ENCODE results near the gene ZNRF3.
"Not testable (repeated sequence)": the region's sequence is repeated elsewhere in the genome, so short reads cannot be mapped to it uniquely, and the experiment has no call there.

Gene ZNRF3

GRCh38 chr22:28904211-28904896, 21.0 kb downstream of the ZNRF3 start:
- Histone ChIP-seq H3K4me3 (no peak overlapping the region), H3K27ac (peak overlapping the region in 15 of 21 experiments; percentile 10 to 76 (median 44))

GRCh38 chr22:28905256-28905832, 22.0 kb downstream of the ZNRF3 start:
- H3K27ac ChIP-seq: peak overlapping the region in 9 of 21 experiments; percentile 9 to 76 (median 46)
- H3K4me3 ChIP-seq: no peak overlapping the region

GRCh38 chr22:28906312-28906711, 22.9 kb downstream of the ZNRF3 start:
- H3K27ac ChIP-seq: no peak overlapping the region

GRCh38 chr22:28907311-28908008, 24.1 kb downstream of the ZNRF3 start:
- Histone ChIP-seq H3K27ac (no peak overlapping the region), H3K4me3 (no peak overlapping the region)

More at GRCh38 chr22:28906312-28906711, 22.9 kb downstream of the ZNRF3 start:
- no peak overlapping the region for H3K4me3 ChIP-seq

- not testable (repeated sequence) for H3K4me3 ChIP-seq, H3K27ac ChIP-seq
Measured at GRCh38 chr22:28908810-28909209, 25.4 kb downstream of the ZNRF3 start.

GRCh38 chr22:28909375-28909774, 26.0 kb downstream of the ZNRF3 start:
- Histone ChIP-seq H3K27ac (no peak overlapping the region), H3K4me3 (no peak overlapping the region)

GRCh38 chr22:28910569-28911303, 27.4 kb downstream of the ZNRF3 start:
- H3K27ac ChIP-seq: peak overlapping the region in 3 of 21 experiments; percentile 19 to 61 (median 55)
- H3K4me3 ChIP-seq: no peak overlapping the region

- peak overlapping the region in 7 of 21 experiments; percentile 11 to 61 (median 52) for H3K27ac ChIP-seq
- H3K4me3 ChIP-seq: no peak overlapping the region
Measured at GRCh38 chr22:28911304-28911690, 27.9 kb downstream of the ZNRF3 start.

- no peak overlapping the region for H3K4me3 ChIP-seq
- H3K27ac ChIP-seq: peak overlapping the region in 8 of 21 experiments; percentile 11 to 61 (median 48)
Measured at GRCh38 chr22:28911777-28912669, 28.7 kb downstream of the ZNRF3 start.

- Histone ChIP-seq H3K27ac (no peak overlapping the region), H3K4me3 (no peak overlapping the region)
Measured at GRCh38 chr22:28914201-28914600, 30.8 kb downstream of the ZNRF3 start.

GRCh38 chr22:28915969-28916368, 32.6 kb downstream of the ZNRF3 start:
- no peak overlapping the region for H3K27ac ChIP-seq
- H3K4me3 ChIP-seq: no peak overlapping the region

- Histone ChIP-seq H3K27ac (peak overlapping the region in 8 of 21 experiments; percentile 18 to 63 (median 42)), H3K4me3 (no peak overlapping the region)
Measured at GRCh38 chr22:28917747-28918549, 34.6 kb downstream of the ZNRF3 start.

GRCh38 chr22:28918550-28919271, 35.3 kb downstream of the ZNRF3 start:
- Histone ChIP-seq H3K4me3 (no peak overlapping the region), H3K27ac (no peak overlapping the region)

- no peak overlapping the region for H3K4me3 ChIP-seq
- no peak overlapping the region for H3K27ac ChIP-seq
Measured at GRCh38 chr22:28920757-28921584, 37.6 kb downstream of the ZNRF3 start.

GRCh38 chr22:28921585-28921879, 38.2 kb downstream of the ZNRF3 start:
- no peak overlapping the region for H3K27ac ChIP-seq
- no peak overlapping the region for H3K4me3 ChIP-seq

- H3K27ac ChIP-seq: peak overlapping the region in 1 of 21 experiments; percentile 30
- no peak overlapping the region for H3K4me3 ChIP-seq
Measured at GRCh38 chr22:28922540-28923244, 39.3 kb downstream of the ZNRF3 start.
